Measurements from ENCODE around the gene OGFR.

DNA sequence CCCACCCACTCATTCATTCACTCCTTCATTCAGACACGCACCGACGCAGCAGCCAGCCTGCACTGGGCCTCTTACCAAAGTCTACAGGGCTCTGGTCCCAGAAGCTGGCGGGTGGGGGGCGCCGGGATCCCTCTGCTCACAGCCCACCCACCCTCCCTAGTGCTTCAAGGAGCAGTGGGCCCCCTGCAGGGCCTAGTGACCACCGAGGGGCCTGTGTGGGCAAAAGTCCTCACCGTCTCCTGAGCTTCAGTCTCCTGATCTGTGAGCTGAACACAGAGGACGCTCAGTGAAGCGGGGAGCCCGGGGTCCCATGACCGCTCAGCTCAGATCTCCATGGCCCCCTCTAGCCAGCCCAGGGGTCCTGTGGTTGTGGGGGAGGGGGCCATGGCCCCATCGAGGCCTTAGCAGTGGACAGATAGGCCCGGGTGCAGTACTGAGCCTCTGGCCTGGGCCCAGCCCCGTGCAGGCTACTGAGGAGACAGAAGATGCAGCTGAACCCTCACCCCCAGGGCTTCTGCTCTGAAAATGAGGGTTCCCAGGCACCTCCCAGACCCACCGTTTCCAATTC, 41.8 kb upstream of the OGFR start:
- TF ChIP-seq, protein P1, sequence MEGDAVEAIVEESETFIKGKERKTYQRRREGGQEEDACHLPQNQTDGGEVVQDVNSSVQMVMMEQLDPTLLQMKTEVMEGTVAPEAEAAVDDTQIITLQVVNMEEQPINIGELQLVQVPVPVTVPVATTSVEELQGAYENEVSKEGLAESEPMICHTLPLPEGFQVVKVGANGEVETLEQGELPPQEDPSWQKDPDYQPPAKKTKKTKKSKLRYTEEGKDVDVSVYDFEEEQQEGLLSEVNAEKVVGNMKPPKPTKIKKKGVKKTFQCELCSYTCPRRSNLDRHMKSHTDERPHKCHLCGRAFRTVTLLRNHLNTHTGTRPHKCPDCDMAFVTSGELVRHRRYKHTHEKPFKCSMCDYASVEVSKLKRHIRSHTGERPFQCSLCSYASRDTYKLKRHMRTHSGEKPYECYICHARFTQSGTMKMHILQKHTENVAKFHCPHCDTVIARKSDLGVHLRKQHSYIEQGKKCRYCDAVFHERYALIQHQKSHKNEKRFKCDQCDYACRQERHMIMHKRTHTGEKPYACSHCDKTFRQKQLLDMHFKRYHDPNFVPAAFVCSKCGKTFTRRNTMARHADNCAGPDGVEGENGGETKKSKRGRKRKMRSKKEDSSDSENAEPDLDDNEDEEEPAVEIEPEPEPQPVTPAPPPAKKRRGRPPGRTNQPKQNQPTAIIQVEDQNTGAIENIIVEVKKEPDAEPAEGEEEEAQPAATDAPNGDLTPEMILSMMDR (conservative IDR thresholded peaks at IDR 0.05) = no peak
- no peak for TF ChIP-seq EZH2 (IDR thresholded peaks at IDR 0.05; ENCODE audit: low read depth)
